ENCODE data around the gene ZNF516. TPM values are rescaled to one million over a fixed set of nuclear protein-coding genes. Genes with fewer than 3 reads are reported as not detected.

The ZNF516 gene
- total RNA-seq, 1 experiment from 2014 or later, result 22.6 TPM

DNA sequence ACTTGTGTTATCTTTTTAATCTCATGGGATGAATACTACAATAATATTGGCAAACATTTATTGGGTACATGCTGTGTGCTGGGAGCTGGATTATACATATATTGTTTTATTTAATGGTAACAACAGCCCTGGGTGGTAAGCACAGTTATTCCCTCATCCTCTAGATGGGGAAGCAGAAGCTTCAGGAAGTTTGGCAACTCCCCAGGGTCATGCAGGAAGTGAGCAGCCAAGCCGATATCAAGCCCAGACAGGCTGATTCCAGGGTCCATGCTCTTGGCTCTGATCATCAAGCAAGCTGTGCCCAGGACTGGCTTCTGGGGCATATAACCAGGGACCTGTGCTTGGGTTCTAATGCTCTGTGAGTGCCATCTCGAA lies 155.8 kb downstream of the ZNF516 start:
- H2BK12ac ChIP-seq (ENCODE audit: insufficient read length, low read depth, low read length), result no peak overlapping the region
- no peak overlapping the region for H2BK20ac ChIP-seq (ENCODE audit: low read depth, low read length, poor library complexity, severe bottlenecking)
- no peak overlapping the region for H3K4me2 ChIP-seq (ENCODE audit: insufficient read depth, insufficient read length, low read length)
- H3K4me3 Mint-ChIP-seq, result no peak overlapping the region
- no peak overlapping the region for H2AFZ ChIP-seq (ENCODE audit: low read length)
- no peaks in the 10 kb centered on the region for H3K4me1 ChIP-seq (ENCODE audit: insufficient read depth, low read length)
- no peaks in the 10 kb centered on the region for H3K79me2 ChIP-seq (ENCODE audit: insufficient read depth, low read length)
- H2BK120ac ChIP-seq (ENCODE audit: low read depth, low read length, poor library complexity, severe bottlenecking), result no peak overlapping the region
- H4K8ac ChIP-seq (replicated peaks; ENCODE audit: insufficient read length, low read depth, low read length), result no peak overlapping the region
- TF ChIP-seq, protein P1, sequence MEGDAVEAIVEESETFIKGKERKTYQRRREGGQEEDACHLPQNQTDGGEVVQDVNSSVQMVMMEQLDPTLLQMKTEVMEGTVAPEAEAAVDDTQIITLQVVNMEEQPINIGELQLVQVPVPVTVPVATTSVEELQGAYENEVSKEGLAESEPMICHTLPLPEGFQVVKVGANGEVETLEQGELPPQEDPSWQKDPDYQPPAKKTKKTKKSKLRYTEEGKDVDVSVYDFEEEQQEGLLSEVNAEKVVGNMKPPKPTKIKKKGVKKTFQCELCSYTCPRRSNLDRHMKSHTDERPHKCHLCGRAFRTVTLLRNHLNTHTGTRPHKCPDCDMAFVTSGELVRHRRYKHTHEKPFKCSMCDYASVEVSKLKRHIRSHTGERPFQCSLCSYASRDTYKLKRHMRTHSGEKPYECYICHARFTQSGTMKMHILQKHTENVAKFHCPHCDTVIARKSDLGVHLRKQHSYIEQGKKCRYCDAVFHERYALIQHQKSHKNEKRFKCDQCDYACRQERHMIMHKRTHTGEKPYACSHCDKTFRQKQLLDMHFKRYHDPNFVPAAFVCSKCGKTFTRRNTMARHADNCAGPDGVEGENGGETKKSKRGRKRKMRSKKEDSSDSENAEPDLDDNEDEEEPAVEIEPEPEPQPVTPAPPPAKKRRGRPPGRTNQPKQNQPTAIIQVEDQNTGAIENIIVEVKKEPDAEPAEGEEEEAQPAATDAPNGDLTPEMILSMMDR (conservative IDR thresholded peaks at IDR 0.05), result no peak
- H3K23me2 ChIP-seq (ENCODE audit: insufficient read length, low read depth, low read length, poor library complexity, severe bottlenecking), result no peaks in the 10 kb centered on the region
- no CpG with 5 or more reads among the region's 2 CpGs for WGBS (ENCODE audit: extremely low coverage, insufficient read length, low lambda C conversion rate)
- no peak overlapping the region for H3K14ac ChIP-seq (ENCODE audit: insufficient read depth, low read length)
- no peak overlapping the region for H3K56ac ChIP-seq (ENCODE audit: insufficient read length, low read depth, low read length)
- H3K36me3 Mint-ChIP-seq (ENCODE audit: insufficient read depth in 1 of 3, low read depth in 3 of 3), result peaks cover 0 to 7% (median 4%) of the 10 kb centered on the region in 3 experiments; a peak in 3 of 7 replicates
- no peak overlapping the region for H3T11ph ChIP-seq (ENCODE audit: low read length)
- no peak overlapping the region for H2AK5ac ChIP-seq (ENCODE audit: insufficient read length, low read length)
- H3K27me3 ChIP-seq (ENCODE audit: insufficient read depth, low read length), result no peaks in the 10 kb centered on the region
- H3K27me3 Mint-ChIP-seq (ENCODE audit: low read depth), result no peaks in the 10 kb centered on the region
- no peak overlapping the region for H3K27ac ChIP-seq (ENCODE audit: insufficient read length, low read depth, low read length)
- no peak overlapping the region for H3K23ac ChIP-seq (ENCODE audit: insufficient read length, low read depth, low read length)
- no peak overlapping the region for H3K18ac ChIP-seq (ENCODE audit: insufficient read length, low read depth, low read length)
- H3K9me3 ChIP-seq (ENCODE audit: control insufficient read depth, low read depth, low read length), result peaks cover 8% of the 10 kb centered on the region
- H2BK15ac ChIP-seq (ENCODE audit: low read depth, low read length), result no peak overlapping the region
- no peak overlapping the region for H3K4ac ChIP-seq (ENCODE audit: low read depth, low read length)
- no peak overlapping the region for H3K27ac Mint-ChIP-seq
- no peak for DNase-seq
- no peak overlapping the region for H4K5ac ChIP-seq (ENCODE audit: insufficient read length, low read depth, low read length)
- H3K4me1 Mint-ChIP-seq, result no peaks in the 10 kb centered on the region
- no peak overlapping the region for H4K91ac ChIP-seq (ENCODE audit: insufficient read length, low read depth, low read length)
- H3K9me3 Mint-ChIP-seq, result peaks cover 9% of the 10 kb centered on the region in 2 experiments; a peak in 3 of 5 replicates
- H3K9ac ChIP-seq (ENCODE audit: extremely low read depth, insufficient read length, low read length), result no peak overlapping the region
- no peaks in the 10 kb centered on the region for H3K79me1 ChIP-seq (ENCODE audit: insufficient read depth, low read depth, low read length, poor library complexity, severe bottlenecking)
- no peak overlapping the region for H2BK5ac ChIP-seq (ENCODE audit: insufficient read length, low read length)
- no peaks in the 10 kb centered on the region for H4K20me1 ChIP-seq (ENCODE audit: control insufficient read depth, insufficient read depth, insufficient read length)

Data from H9 (cell line).